ENCODE measurements around the gene RALGDS.

Gene RALGDS

DNA sequence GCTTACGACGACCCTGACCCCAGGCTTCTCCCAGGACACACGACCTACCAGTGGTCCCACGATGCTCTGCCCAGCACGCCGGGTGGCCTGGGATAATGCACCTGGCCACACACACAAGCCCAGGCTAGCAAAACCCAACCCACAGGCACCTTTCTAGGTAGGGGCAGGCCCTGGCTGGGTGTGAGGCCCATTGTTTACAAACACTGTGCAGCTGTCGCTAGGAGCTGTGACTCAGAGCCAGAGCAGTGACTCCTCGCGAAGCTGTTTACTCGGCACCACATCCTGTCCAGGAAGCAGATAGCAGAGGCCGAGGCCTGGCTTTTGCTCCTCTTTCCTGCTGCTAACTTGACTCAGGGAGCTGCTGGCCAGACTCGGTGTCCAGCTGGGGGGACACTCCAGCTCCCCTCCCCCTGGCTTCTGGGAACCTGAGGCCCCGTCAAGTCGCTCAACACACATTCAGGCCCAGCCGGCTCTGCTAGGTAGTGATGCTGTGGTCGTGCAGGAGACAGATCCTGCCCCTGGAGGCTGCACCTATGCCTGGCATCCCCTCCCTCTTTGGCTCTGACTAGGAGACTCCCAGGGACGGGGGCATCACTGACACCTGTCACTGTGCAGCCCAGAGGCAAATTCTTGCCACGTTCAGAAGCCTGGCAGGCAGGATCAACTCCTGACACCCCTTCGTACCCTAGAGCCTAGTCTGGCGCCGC, 12.8 kb upstream of the RALGDS start:
- Histone ChIP-seq H3K36me3 (ENCODE audit: control insufficient read depth, insufficient read depth, low read length) (no peaks in the 10 kb centered on the region), H3K4me1 (ENCODE audit: control insufficient read depth, insufficient read depth, low read length) (0 out of 2 replicates have a peak, but pooled peaks cover 7% of the 10 kb centered on the region), H3K9me3 (ENCODE audit: control insufficient read depth, insufficient read depth, low read length) (no peaks in the 10 kb centered on the region), H3K27me3 (ENCODE audit: control insufficient read depth, insufficient read depth, low read length) (no peaks in the 10 kb centered on the region), H3K4me3 (ENCODE audit: low read length) (no peak overlapping the region), H3K27ac (ENCODE audit: low read length) (no peak overlapping the region)
- no peak for DNase-seq (ENCODE audit: low read depth, low spot score)
- no CpG with 5 or more reads among the region's 21 CpGs for WGBS (ENCODE audit: insufficient coverage, insufficient read length)

DNA sequence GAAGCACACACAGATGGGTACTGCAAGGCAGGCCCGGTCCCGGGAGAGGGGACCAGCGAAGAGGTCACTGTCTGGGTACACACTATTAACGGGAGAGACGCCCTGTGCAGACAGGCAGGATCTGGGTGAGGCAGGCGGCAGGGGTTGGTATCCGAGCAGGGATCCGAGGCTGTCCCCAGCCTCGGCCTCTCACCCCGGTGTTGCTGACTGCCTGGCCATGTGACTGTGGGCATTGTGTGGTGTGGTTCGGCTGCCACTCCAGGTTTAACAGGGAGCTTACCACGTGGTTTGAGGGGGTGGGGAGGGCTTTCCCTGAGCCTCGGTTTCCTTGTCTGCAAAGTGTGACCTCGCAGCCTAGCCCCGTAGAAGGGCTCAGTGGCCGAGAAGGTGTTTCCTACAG, 11.1 kb upstream of the RALGDS start:
- no peaks in the 10 kb centered on the region for H3K9me3 ChIP-seq (ENCODE audit: control insufficient read depth, insufficient read depth, low read length)
- no peak overlapping the region for H3K27ac ChIP-seq (ENCODE audit: low read length)
- no peaks in the 10 kb centered on the region for H3K27me3 ChIP-seq (ENCODE audit: control insufficient read depth, insufficient read depth, low read length)
- WGBS (ENCODE audit: insufficient coverage, insufficient read length), result no CpG with 5 or more reads among the region's 16 CpGs
- no peaks in the 10 kb centered on the region for H3K36me3 ChIP-seq (ENCODE audit: control insufficient read depth, insufficient read depth, low read length)
- no peak overlapping the region for H3K4me3 ChIP-seq (ENCODE audit: low read length)
- DNase-seq (ENCODE audit: low read depth, low spot score), result no peak
- 0 out of 2 replicates have a peak, but pooled peaks cover 7% of the 10 kb centered on the region for H3K4me1 ChIP-seq (ENCODE audit: control insufficient read depth, insufficient read depth, low read length)

- H3K27ac ChIP-seq (ENCODE audit: low read length), result no peak overlapping the region
- no peaks in the 10 kb centered on the region for H3K27me3 ChIP-seq (ENCODE audit: control insufficient read depth, insufficient read depth, low read length)
- no peak overlapping the region for H3K4me3 ChIP-seq (ENCODE audit: low read length)
- WGBS (ENCODE audit: insufficient coverage, insufficient read length), result no CpG with 5 or more reads among the region's 5 CpGs
- H3K36me3 ChIP-seq (ENCODE audit: control insufficient read depth, insufficient read depth, low read length), result no peaks in the 10 kb centered on the region
- H3K9me3 ChIP-seq (ENCODE audit: control insufficient read depth, insufficient read depth, low read length), result no peaks in the 10 kb centered on the region
- no peak for DNase-seq (ENCODE audit: low read depth, low spot score)
- 0 out of 2 replicates have a peak, but pooled peaks cover 7% of the 10 kb centered on the region for H3K4me1 ChIP-seq (ENCODE audit: control insufficient read depth, insufficient read depth, low read length)
Observed at GRCh38 chr9:133131506-133131905, 10.5 kb upstream of the RALGDS start.

GRCh38 chr9:133130685-133131244, 9.7 kb upstream of the RALGDS start:
- H3K9me3 ChIP-seq (ENCODE audit: control insufficient read depth, insufficient read depth, low read length), result no peaks in the 10 kb centered on the region
- WGBS (ENCODE audit: insufficient coverage, insufficient read length), result no CpG with 5 or more reads among the region's 10 CpGs
- no peak for DNase-seq (ENCODE audit: low read depth, low spot score)
- no peak overlapping the region for H3K4me3 ChIP-seq (ENCODE audit: low read length)
- H3K4me1 ChIP-seq (ENCODE audit: control insufficient read depth, insufficient read depth, low read length), result 0 out of 2 replicates have a peak, but pooled peaks cover 7% of the 10 kb centered on the region
- no peaks in the 10 kb centered on the region for H3K36me3 ChIP-seq (ENCODE audit: control insufficient read depth, insufficient read depth, low read length)
- no peak overlapping the region for H3K27ac ChIP-seq (ENCODE audit: low read length)
- H3K27me3 ChIP-seq (ENCODE audit: control insufficient read depth, insufficient read depth, low read length), result no peaks in the 10 kb centered on the region

DNA sequence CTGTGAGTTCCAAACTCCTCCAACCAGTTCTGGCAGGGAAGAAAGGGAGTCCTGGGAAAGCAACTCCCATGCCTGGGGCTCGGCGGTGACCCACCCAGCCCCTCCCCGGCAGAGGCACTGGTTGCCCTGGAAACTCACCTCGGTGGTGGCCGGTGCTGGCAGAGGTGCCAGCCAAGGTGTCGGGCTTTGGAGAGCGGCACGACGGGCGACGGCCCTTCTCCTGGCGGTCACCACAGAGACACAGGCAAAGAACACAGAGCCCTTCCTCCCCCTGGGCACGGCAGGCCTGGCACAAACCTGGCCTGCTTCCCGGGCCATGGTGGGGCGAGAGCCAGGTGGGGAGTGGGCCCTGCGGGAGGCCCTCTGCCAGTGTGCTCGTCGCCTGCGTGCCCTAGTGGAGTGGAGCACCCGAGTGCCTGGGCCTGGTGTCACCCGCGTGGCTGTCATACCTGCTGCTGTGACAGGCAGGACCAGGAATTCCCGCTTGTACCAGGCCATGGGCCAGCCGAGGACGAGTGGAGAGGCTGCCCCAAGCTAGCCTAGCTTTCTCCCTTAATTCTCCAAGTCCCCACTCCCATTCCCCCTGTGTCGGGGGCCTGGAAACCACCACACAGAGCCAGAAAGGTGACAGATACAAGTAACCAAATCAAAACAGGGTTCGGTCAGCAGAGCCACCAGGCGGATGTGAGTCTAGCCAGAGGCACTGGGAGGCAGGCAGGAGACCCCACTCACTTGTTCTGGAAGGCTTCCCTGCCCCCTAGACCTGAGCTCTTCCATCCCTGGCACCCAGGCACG, 8.2 kb upstream of the RALGDS start:
- no peaks in the 10 kb centered on the region for H3K36me3 ChIP-seq (ENCODE audit: control insufficient read depth, insufficient read depth, low read length)
- 0 out of 2 replicates have a peak, but pooled peaks cover 7% of the 10 kb centered on the region for H3K4me1 ChIP-seq (ENCODE audit: control insufficient read depth, insufficient read depth, low read length)
- H3K4me3 ChIP-seq (ENCODE audit: low read length), result no peak overlapping the region
- H3K27ac ChIP-seq (ENCODE audit: low read length), result no peak overlapping the region
- no CpG with 5 or more reads among the region's 29 CpGs for WGBS (ENCODE audit: insufficient coverage, insufficient read length)
- H3K9me3 ChIP-seq (ENCODE audit: control insufficient read depth, insufficient read depth, low read length), result no peaks in the 10 kb centered on the region
- H3K27me3 ChIP-seq (ENCODE audit: control insufficient read depth, insufficient read depth, low read length), result no peaks in the 10 kb centered on the region
- DNase-seq (ENCODE audit: low read depth, low spot score), result no peak

- H3K9me3 ChIP-seq (ENCODE audit: control insufficient read depth, insufficient read depth, low read length), result no peaks in the 10 kb centered on the region
- H3K27ac ChIP-seq (ENCODE audit: low read length), result no peak overlapping the region
- 0 out of 2 replicates have a peak, but pooled peaks cover 2% of the 10 kb centered on the region for H3K4me1 ChIP-seq (ENCODE audit: control insufficient read depth, insufficient read depth, low read length)
- H3K4me3 ChIP-seq (ENCODE audit: low read length), result no peak overlapping the region
- H3K27me3 ChIP-seq (ENCODE audit: control insufficient read depth, insufficient read depth, low read length), result no peaks in the 10 kb centered on the region
- no CpG with 5 or more reads among the region's 13 CpGs for WGBS (ENCODE audit: insufficient coverage, insufficient read length)
- no peaks in the 10 kb centered on the region for H3K36me3 ChIP-seq (ENCODE audit: control insufficient read depth, insufficient read depth, low read length)
- DNase-seq (ENCODE audit: low read depth, low spot score), result no peak
Observed at GRCh38 chr9:133128152-133128551, 7.1 kb upstream of the RALGDS start.

DNA sequence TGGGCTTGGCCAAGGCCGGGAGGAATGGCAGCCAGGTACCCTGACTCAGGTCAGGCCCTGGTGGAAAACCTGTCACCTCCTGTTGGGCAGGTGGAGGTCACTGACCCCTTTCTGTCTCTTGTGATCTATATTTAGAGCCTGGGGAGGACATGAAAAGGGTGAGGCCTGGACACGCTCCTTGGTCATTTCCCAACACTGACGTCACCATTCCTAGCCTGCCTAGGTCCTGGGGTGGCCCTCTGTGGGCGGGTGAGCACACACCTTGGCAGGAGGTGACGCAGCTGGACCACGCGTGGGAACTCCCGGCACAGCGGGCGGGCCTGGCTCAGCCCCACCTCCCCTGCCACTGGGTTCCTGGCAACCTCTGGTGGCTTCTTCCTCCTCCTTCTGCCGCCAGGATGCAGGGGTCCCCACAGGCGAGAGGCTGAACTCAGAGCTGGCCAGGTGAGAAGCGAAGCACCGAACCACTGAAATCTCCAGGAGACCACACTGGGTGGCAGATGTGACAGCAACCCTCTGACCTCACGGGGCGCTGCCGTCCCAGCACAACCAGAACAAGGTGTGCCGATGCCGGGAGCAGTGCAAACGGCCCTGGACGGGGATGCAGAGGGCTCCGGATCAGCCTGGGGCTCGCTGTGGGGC, 6.4 kb upstream of the RALGDS start:
- WGBS (ENCODE audit: insufficient coverage, insufficient read length), result no CpG with 5 or more reads among the region's 23 CpGs

GRCh38 chr9:133126697-133127339, 5.8 kb upstream of the RALGDS start:
- no CpG with 5 or more reads among the region's 17 CpGs for WGBS (ENCODE audit: insufficient coverage, insufficient read length)
- Histone ChIP-seq H3K27ac (ENCODE audit: low read length) (no peak overlapping the region), H3K36me3 (ENCODE audit: control insufficient read depth, insufficient read depth, low read length) (no peaks in the 10 kb centered on the region), H3K27me3 (ENCODE audit: control insufficient read depth, insufficient read depth, low read length) (no peaks in the 10 kb centered on the region), H3K4me1 (ENCODE audit: control insufficient read depth, insufficient read depth, low read length) (no peaks in the 10 kb centered on the region), H3K4me3 (ENCODE audit: low read length) (no peak overlapping the region), H3K9me3 (ENCODE audit: control insufficient read depth, insufficient read depth, low read length) (no peaks in the 10 kb centered on the region)
- no peak for DNase-seq (ENCODE audit: low read depth, low spot score)

More for the DNA sequence above, 6.4 kb upstream of the RALGDS start:
- no peaks in the 10 kb centered on the region for H3K9me3 ChIP-seq (ENCODE audit: control insufficient read depth, insufficient read depth, low read length)
- no peaks in the 10 kb centered on the region for H3K36me3 ChIP-seq (ENCODE audit: control insufficient read depth, insufficient read depth, low read length)
- H3K27ac ChIP-seq (ENCODE audit: low read length), result no peak overlapping the region
- no peak for DNase-seq (ENCODE audit: low read depth, low spot score)
- no peaks in the 10 kb centered on the region for H3K27me3 ChIP-seq (ENCODE audit: control insufficient read depth, insufficient read depth, low read length)
- H3K4me1 ChIP-seq (ENCODE audit: control insufficient read depth, insufficient read depth, low read length), result no peaks in the 10 kb centered on the region
- no peak overlapping the region for H3K4me3 ChIP-seq (ENCODE audit: low read length)

DNA sequence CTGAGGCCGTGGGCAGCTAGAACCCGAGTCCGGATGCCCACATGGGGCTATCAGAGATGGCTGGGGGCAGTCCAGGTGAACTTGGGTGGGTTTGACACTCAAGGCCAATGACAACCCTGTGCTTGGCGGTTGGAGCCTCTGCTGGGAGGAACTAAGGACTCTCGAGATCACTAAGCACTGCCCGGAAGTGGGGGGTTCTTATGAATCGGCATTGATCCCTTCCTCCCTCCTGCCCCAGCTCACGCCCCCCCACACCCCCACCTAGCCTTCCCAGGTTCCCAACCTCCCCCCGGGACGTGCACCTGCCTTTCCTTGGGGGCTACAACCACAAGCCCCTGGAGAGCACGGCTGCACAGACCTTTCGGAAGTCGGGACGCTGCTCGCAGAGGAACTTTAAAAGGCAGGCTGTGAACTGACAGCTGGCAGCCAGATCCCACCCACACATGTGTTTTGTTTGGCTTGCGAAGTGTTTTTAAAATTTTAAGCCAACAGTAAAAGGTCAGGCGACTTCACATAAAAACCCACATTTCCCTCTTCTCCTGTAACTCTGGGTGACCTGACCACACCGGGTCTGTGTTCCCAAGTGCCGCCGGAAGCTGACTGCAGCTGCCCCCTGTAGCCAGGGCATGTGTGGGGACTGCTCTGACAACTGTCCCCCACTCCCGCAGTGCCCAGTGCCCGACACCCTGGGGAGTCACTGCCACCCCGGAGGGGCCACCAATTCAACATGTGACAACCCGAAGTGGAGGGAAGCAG, 5.1 kb upstream of the RALGDS start:
- Histone ChIP-seq H3K27me3 (ENCODE audit: control insufficient read depth, insufficient read depth, low read length) (no peaks in the 10 kb centered on the region), H3K4me1 (ENCODE audit: control insufficient read depth, insufficient read depth, low read length) (no peaks in the 10 kb centered on the region; the same call in 1 of the 2 replicates), H3K9me3 (ENCODE audit: control insufficient read depth, insufficient read depth, low read length) (no peaks in the 10 kb centered on the region), H3K27ac (ENCODE audit: low read length) (no peak overlapping the region), H3K4me3 (ENCODE audit: low read length) (no peak overlapping the region), H3K36me3 (ENCODE audit: control insufficient read depth, insufficient read depth, low read length) (no peaks in the 10 kb centered on the region)
- WGBS (ENCODE audit: insufficient coverage, insufficient read length), result no CpG with 5 or more reads among the region's 24 CpGs
- DNase-seq (ENCODE audit: low read depth, low spot score), result no peak

Data from iPS DF 6.9 (cell line).